Ectodermal cell (in vitro differentiated cells): ENCODE data around the gene SNORC.
A peak's percentile ranks its signal among the peaks of the same experiment; 100 is the strongest.

Experiments
- H3K27ac ChIP-seq: 2 replicates; pipeline ENCODE4 v1.7.0; 2013; ENCODE audit warnings: mild to moderate bottlenecking, low read depth, low read length; ENCODE audit not compliant: insufficient read depth, poor library complexity, severe bottlenecking
- H3K27me3 ChIP-seq: 2 replicates; pipeline ENCODE4 v1.7.0; 2013; ENCODE audit warnings: mild to moderate bottlenecking, low read length; ENCODE audit not compliant: insufficient read depth, control insufficient read depth, poor library complexity, severe bottlenecking
- H3K36me3 ChIP-seq: one replicate; pipeline ENCODE4 v1.7.0; 2013; ENCODE audit warnings: low read length; ENCODE audit not compliant: control insufficient read depth, insufficient read depth
- H3K4me1 ChIP-seq: one replicate; pipeline ENCODE4 v1.7.0; 2013; ENCODE audit warnings: low read length; ENCODE audit not compliant: control insufficient read depth, insufficient read depth
- H3K4me3 ChIP-seq: 2 replicates; pipeline ENCODE4 v1.7.0; 2013; ENCODE audit warnings: low read depth, low read length, control low read depth; ENCODE audit not compliant: insufficient read depth
- H3K9me3 ChIP-seq: 2 replicates; pipeline ENCODE4 v1.7.0; 2013; ENCODE audit warnings: mild to moderate bottlenecking, low read length, moderate library complexity; ENCODE audit not compliant: control insufficient read depth
- WGBS, 2 experiments: methylation state at CpG; one replicate each; pipeline ENCODE4 v1.1.7; 2013; ENCODE audit warnings: missing lambda C conversion rate in 2 of 2; 5-methylcytosine and 5-hydroxymethylcytosine counted together

SNORC gene

DNA sequence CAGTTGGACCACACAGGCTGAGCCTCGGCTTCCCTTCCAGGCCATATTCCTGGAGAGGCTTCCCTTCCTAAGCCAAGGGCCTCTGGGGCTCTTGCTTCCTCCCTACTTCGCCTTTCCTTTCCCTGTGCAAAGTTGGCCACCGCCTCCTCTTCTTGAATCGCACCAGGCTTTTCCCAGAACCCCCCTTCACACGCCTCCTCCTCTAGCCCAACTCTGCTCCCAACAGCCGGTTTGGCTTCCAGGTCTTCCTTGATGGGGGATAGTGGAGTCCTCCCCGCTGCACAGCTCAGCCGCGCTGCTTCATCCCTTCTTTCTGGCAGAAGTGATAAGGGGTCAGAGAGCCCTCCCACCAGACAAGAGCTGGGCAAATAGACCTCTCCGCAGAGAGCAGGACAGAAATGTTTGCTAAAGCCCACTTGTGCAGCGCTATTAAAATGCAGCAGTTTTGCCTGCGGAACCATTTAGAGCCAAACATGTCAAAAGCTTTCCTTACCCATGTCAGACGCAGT, 56.4 kb downstream of the SNORC start:
- Histone ChIP-seq H3K4me3 (peak overlapping the region; percentile 44), H3K27ac (no peak overlapping the region), H3K9me3 (no peaks in the 10 kb centered on the region), H3K36me3 (no peaks in the 10 kb centered on the region), H3K27me3 (peaks cover 78% of the 10 kb centered on the region), H3K4me1 (peaks cover 15% of the 10 kb centered on the region)
- WGBS, 2 experiments, result 10 to 13% methylated on average over 13 of the region's 13 CpGs

- Histone ChIP-seq H3K36me3 (no peaks in the 10 kb centered on the region), H3K4me1 (peaks cover 15% of the 10 kb centered on the region), H3K9me3 (no peaks in the 10 kb centered on the region), H3K27ac (no peak overlapping the region), H3K4me3 (peak overlapping the region; percentile 44), H3K27me3 (peaks cover 81% of the 10 kb centered on the region)
- 3% methylated on average over 76 of the region's 76 CpGs for WGBS, 2 experiments
These were observed 57.1 kb downstream of the SNORC start for GRCh38 chr2:232927032-232927792.

GRCh38 chr2:232927793-232928550, 57.9 kb downstream of the SNORC start:
- Histone ChIP-seq H3K27me3 (peaks cover 81% of the 10 kb centered on the region), H3K9me3 (no peaks in the 10 kb centered on the region), H3K36me3 (no peaks in the 10 kb centered on the region), H3K4me1 (peaks cover 15% of the 10 kb centered on the region), H3K4me3 (peak overlapping the region; percentile 46), H3K27ac (no peak overlapping the region)
- WGBS, 2 experiments, result 0 to 1% methylated on average over 114 of the region's 114 CpGs
